Epithelial cell of esophagus (primary cell): Measurements from ENCODE around the gene SYNGR3.
A peak's percentile ranks its signal among the peaks of the same experiment; 100 is the strongest.
"Not testable (repeated sequence)": the region's sequence is repeated elsewhere in the genome, so short reads cannot be mapped to it uniquely, and the experiment has no call there.

Experiments
- DNase-seq: peaks from one replicate; pipeline ENCODE4 v3.0.0; 2010; ENCODE audit warnings: low read depth
- H3K4me3 ChIP-seq: 2 replicates; pipeline ENCODE4 v1.5.1; 2011; ENCODE audit warnings: mild to moderate bottlenecking, low read length, control low read depth
- TF ChIP-seq, protein P1 (sequence below): IDR thresholded peaks from 2 replicates; pipeline ENCODE4 v1.5.1; 2011; ENCODE audit warnings: low read depth, mild to moderate bottlenecking, low read length, control low read depth, inconsistent platforms; ENCODE audit not compliant: insufficient read depth; ENCODE audit errors: missing control alignments

SYNGR3 gene

DNA sequence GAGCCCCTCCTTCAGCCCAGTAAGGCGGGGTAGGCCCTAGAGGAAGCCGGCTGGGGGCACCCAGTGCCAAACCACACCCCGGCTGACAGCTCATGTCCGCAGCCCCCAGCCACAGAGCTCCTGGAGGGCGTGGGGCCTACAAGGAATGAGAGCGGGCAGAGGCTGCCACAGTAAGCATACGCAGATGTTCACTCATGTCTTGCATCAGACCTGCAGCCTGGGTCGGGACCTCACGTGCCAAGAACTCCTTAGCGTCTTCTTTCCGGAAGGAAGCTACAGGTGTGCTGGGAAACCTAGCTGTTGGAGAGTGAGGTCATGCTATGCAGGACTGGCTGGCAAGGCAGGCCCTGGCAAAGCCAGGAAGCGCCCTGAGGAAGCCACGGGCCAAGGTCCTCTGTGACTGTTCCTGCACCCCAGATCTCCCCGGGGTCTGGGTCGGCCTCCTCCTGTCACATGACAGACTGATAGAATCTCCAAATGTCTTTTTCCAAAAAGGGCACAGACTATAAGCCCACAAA, 18.3 kb downstream of the SYNGR3 start:
- DNase-seq = peak; percentile 96
- TF ChIP-seq, protein P1, sequence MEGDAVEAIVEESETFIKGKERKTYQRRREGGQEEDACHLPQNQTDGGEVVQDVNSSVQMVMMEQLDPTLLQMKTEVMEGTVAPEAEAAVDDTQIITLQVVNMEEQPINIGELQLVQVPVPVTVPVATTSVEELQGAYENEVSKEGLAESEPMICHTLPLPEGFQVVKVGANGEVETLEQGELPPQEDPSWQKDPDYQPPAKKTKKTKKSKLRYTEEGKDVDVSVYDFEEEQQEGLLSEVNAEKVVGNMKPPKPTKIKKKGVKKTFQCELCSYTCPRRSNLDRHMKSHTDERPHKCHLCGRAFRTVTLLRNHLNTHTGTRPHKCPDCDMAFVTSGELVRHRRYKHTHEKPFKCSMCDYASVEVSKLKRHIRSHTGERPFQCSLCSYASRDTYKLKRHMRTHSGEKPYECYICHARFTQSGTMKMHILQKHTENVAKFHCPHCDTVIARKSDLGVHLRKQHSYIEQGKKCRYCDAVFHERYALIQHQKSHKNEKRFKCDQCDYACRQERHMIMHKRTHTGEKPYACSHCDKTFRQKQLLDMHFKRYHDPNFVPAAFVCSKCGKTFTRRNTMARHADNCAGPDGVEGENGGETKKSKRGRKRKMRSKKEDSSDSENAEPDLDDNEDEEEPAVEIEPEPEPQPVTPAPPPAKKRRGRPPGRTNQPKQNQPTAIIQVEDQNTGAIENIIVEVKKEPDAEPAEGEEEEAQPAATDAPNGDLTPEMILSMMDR = no peak
- peak overlapping the region; percentile 85 for H3K4me3 ChIP-seq

DNA sequence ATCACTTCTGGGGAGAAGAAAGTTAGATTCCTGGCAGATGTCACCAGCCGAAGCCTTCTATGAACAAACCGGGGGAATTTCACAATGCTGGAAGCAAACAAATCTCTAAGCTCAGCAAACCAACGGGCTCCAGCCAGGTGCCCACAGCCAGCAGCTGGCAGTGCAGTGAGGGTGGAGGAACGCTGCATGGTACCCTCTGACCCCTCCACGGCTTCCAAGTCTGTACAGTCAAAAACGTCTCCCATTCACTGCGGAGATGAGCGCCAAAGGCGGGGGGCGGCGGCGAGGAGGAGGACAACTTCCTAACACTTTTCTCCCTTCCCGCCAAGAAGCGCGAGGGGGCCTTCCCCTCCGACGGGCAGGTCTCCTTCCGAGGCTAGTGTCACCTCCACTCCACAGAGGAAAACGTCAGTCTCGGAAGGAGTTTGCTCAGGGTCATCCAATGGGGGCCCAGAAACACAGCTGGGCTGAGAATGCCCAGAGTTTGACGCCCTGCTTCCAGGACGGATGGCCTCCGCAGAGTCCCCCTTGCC, 18.9 kb downstream of the SYNGR3 start:
- peak; percentile 59 for DNase-seq
- peak overlapping the region; percentile 85 for H3K4me3 ChIP-seq
- TF ChIP-seq, protein P1 = no peak

GRCh38 chr16:2009164-2009711, 19.5 kb downstream of the SYNGR3 start:
- DNase-seq = no peak
- peak overlapping the region; percentile 85 for H3K4me3 ChIP-seq
- TF ChIP-seq, protein P1 = no peak

DNA sequence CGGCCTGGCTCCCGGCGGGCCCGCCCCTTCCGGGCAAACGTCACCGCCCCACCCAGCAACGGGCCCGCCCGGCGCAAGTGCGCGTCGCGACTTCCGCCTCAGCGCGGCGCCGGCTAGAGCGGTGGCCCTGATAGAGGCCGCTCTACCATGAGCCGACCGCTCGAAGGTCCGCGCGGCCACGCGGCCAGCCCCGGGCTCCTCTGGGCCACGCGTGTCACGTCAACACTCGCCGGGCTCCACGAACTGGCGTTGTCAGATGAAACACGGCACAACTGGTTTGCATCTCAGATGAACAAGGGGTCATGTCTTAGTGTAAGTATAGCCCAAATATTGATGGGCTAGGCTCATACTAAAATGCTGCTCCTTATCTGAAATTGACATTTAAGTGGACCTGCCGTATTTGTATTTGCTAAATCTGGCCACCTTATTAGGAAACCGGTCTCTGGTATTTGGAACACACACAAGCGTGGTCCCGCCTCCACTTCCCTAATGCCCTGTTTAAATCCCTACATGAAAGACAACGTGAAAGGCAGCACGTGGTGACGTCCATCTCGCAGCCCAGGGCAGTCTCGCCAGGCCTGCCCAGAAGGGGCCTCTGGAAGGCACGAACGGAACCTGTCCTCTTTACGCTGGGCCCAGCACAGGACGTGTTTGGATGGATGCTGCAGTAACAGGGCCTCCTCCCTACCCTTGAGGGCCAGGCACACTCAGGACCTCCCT, 20.2 kb downstream of the SYNGR3 start, which contains the start of gene ZNF598:
ZNF598 (minus strand) TSS at position 31 of the 720 bp plus-strand sequence.
- peak; percentile 89 for DNase-seq
- TF ChIP-seq, protein P1 = no peak
- peak within 1 kb of the TSS; percentile 85 for H3K4me3 ChIP-seq

GRCh38 chr16:2011726-2012125, 22.0 kb downstream of the SYNGR3 start:
- not testable (repeated sequence) for H3K4me3 ChIP-seq, DNase-seq

GRCh38 chr16:2013527-2013926, 23.8 kb downstream of the SYNGR3 start:
- DNase-seq = no peak
- TF ChIP-seq, protein P1 = no peak
- H3K4me3 ChIP-seq = no peak overlapping the region

GRCh38 chr16:2015117-2015946, 25.6 kb downstream of the SYNGR3 start:
- H3K4me3 ChIP-seq = no peak overlapping the region
- TF ChIP-seq, protein P1 = no peak
- peak; percentile 94 for DNase-seq
